ENCODE measurements around the gene SVIL. TPM values are rescaled to one million over a fixed set of nuclear protein-coding genes. Genes with fewer than 3 reads are reported as not detected.
"Not testable (repeated sequence)": the region's sequence is repeated elsewhere in the genome, so short reads cannot be mapped to it uniquely, and the experiment has no call there.

SVIL gene
- polyA plus RNA-seq, 1 donor from 2014 or later: 7.3 TPM

DNA sequence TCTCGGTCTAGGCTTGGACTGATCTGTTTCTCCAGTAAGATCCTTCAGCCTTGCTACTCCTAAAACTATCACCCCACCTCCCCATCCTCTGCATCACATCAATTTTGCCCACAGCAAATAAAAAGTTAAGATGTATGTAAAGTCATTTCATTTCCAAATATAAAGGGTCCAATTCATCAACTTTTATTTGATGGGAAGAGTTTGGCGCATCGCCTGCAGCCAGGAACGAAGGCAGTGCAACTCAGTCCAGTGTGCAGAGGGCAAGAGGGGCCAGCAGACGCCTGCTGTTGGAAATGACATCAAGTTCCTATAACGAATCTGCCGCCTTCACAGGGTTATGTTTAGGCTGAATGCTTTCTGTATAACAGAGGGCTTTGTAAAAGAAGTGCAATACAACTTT is 97.0 kb downstream of the SVIL start:
- Histone ChIP-seq H3K27me3 (ENCODE audit: insufficient read depth, low read depth, low read length) (no peaks in the 10 kb centered on the region), H3K27ac (ENCODE audit: low read length) (no peak overlapping the region), H3K36me3 (ENCODE audit: insufficient read depth, low read length) (no peaks in the 10 kb centered on the region), H3F3A (ENCODE audit: insufficient read depth, low read length, poor library complexity, severe bottlenecking) (no peaks in the 10 kb centered on the region), H3K9me2 (ENCODE audit: insufficient read depth, low read length) (no peaks in the 10 kb centered on the region), H2AFZ (ENCODE audit: low read depth, low read length) (no peak overlapping the region), H3K4me3 (ENCODE audit: low read length) (no peak overlapping the region), H3K9me3 (ENCODE audit: low read length) (no peaks in the 10 kb centered on the region), H3K9ac (ENCODE audit: low read length) (no peak overlapping the region), H3K79me2 (replicated peaks; ENCODE audit: insufficient read depth, low read length) (peaks cover 4% of the 10 kb centered on the region), H4K20me1 (ENCODE audit: insufficient read depth) (no peaks in the 10 kb centered on the region), H3K4me2 (ENCODE audit: low read length) (no peak overlapping the region)
- TF ChIP-seq POLR2AphosphoS5 (IDR thresholded peaks at IDR 0.05): no peak
- TF ChIP-seq TAF1 (IDR thresholded peaks at IDR 0.05; ENCODE audit: low read depth): no peak
- TF ChIP-seq SMC3 (conservative IDR thresholded peaks at IDR 0.05; ENCODE audit: poor library complexity): no peak
- TF ChIP-seq REST (IDR thresholded peaks at IDR 0.05; ENCODE audit: borderline replicate concordance): no peak
- no peak for TF ChIP-seq EP300 (conservative IDR thresholded peaks at IDR 0.05; ENCODE audit: poor library complexity, severe bottlenecking)
- TF ChIP-seq RAD21 (conservative IDR thresholded peaks at IDR 0.05): no peak
- TF ChIP-seq CTCF (IDR thresholded peaks at IDR 0.05; ENCODE audit: poor library complexity, severe bottlenecking): no peak
- no peak for TF ChIP-seq EZH2 (IDR thresholded peaks at IDR 0.05; ENCODE audit: borderline replicate concordance, insufficient read depth, low read length, poor library complexity, severe bottlenecking)
- TF ChIP-seq MXI1 (conservative IDR thresholded peaks at IDR 0.05; ENCODE audit: poor library complexity, severe bottlenecking): no peak

- not testable (repeated sequence) for H3K27me3 ChIP-seq (ENCODE audit: insufficient read depth, low read depth, low read length); H3K4me2 ChIP-seq (ENCODE audit: low read length); H3K9me2 ChIP-seq (ENCODE audit: insufficient read depth, low read length); H3F3A ChIP-seq (ENCODE audit: insufficient read depth, low read length, poor library complexity, severe bottlenecking); H2AFZ ChIP-seq (ENCODE audit: low read depth, low read length); H3K9me3 ChIP-seq (ENCODE audit: low read length); H3K79me2 ChIP-seq (replicated peaks; ENCODE audit: insufficient read depth, low read length); H3K9ac ChIP-seq (ENCODE audit: low read length); H3K27ac ChIP-seq (ENCODE audit: low read length); H3K4me3 ChIP-seq (ENCODE audit: low read length); H3K36me3 ChIP-seq (ENCODE audit: insufficient read depth, low read length); H4K20me1 ChIP-seq (ENCODE audit: insufficient read depth)
Measured at GRCh38 chr10:29536691-29537090, 98.1 kb downstream of the SVIL start.
